ENCODE data around the gene SALL1.

DNA sequence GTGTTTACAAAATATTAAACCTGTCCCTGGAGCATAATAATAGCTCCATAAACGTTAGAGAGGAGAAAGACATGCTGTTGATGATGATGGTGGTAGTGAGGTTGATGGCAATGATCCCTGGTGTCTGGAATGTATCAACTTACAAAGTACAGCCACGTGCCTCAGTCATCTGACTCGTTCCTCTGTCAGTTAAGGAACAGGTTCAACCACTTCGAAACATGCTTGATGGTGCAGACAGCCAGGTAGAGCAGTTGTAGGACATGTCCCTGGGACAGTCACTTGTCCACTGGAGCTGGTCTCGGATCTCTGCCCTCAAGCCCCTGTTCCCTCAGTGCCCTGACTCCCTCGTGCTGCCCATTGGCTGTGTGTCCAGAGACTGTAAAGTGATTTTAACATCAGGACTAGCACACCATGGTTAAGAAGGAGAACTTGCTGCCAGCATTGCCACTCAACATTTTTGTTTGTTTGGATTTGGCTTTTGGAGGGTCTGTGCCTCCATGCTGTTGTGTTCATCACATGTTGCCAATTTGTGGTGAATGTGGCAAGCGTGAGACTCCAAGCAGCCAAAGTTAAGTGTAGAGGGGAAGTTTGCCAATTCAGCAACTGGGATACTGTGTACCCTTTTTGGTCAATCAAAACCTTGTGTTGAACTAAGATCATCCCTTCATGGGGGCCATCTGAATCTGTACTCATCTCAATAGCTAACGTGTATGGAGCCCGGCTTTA is 16.3 kb upstream of the SALL1 start:
- TF ChIP-seq, protein P1, sequence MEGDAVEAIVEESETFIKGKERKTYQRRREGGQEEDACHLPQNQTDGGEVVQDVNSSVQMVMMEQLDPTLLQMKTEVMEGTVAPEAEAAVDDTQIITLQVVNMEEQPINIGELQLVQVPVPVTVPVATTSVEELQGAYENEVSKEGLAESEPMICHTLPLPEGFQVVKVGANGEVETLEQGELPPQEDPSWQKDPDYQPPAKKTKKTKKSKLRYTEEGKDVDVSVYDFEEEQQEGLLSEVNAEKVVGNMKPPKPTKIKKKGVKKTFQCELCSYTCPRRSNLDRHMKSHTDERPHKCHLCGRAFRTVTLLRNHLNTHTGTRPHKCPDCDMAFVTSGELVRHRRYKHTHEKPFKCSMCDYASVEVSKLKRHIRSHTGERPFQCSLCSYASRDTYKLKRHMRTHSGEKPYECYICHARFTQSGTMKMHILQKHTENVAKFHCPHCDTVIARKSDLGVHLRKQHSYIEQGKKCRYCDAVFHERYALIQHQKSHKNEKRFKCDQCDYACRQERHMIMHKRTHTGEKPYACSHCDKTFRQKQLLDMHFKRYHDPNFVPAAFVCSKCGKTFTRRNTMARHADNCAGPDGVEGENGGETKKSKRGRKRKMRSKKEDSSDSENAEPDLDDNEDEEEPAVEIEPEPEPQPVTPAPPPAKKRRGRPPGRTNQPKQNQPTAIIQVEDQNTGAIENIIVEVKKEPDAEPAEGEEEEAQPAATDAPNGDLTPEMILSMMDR (conservative IDR thresholded peaks at IDR 0.05; ENCODE audit: low read length) = no peak
- no peak for TF ChIP-seq EZH2phosphoT487 (IDR thresholded peaks at IDR 0.05; ENCODE audit: borderline replicate concordance)

Data from Loucy (cell line).